Measurements from ENCODE around the gene MYADML2.
"Not testable (repeated sequence)": the region's sequence is repeated elsewhere in the genome, so short reads cannot be mapped to it uniquely, and the experiment has no call there.

MYADML2 gene

GRCh38 chr17:81947189-81947588 is at the start of gene MYADML2:
Gene MYADML2, minus strand, starts transcription at chr17:81947233. Its CDS starts 5,492 bp downstream, at chr17:81941741.
- DNase-seq, result no peak

DNA sequence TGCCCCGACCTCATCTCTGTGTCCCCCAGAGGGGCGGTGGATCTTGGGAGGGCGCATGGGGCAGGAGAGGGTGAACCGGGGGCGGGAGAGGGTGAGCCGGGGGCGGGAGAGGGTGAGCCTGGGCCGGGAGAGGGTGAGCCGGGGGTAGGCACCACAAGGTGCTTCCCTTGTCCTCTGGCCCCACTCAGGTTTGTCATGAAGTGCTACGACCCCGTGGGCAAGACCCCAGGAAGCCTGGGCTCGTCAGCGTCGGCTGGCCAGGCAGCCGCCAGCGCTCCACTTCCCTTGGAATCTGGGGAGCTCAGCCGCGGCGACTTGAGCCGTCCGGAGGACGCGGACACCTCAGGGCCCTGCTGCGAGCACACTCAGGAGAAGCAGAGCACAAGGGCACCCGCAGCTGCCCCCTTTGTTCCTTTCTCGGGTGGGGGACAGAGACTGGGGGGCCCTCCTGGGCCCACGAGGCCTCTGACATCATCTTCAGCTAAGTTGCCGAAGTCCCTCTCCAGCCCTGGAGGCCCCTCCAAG is 49.3 kb upstream of the MYADML2 start:
- no peak for DNase-seq

GRCh38 chr17:81995463-81996231 is 48.6 kb upstream of the MYADML2 start:
- DNase-seq, result no peak

DNA sequence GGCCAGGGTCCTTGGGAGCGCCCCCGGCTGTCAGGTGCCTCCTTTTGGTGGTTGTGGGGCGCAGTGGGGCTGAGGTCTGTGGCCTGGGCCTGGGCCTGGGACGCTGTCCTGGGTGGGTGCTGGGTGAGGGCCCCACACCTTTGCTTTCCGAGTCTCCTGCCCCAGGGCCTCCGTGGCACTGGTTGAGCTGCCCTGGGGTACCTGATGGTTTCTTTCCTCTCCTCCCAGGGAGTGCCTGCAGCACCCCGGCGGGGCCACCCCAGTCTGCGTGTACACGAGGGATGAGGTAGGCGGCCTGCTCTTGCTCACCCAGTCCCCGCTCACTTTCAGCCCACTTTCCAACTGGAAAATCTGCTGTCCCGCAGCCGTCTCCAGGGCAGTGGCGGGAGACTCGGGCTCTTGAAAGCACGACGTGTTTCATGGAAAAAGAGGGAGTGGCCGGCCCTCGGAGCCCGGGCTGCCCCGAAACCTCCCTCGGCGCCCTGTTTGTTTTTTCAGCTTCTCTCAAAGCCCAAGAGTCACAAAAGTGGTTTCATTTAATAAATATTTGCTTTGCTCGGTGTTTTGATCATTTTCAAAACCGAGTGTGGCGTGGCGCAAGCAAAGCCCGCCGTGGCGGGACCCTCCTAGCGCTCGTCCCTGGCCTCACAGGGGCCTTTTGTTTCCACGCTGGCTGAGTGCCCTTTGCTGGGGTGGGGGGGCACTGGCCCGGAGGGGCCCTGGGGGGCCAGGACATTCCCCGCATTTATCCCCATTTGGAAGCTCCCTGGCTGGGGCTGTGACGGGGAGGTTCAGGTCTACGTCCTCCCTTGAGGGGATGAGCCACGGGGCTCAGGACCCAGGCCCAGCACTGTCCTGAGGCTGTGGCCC is 47.8 kb upstream of the MYADML2 start:
- DNase-seq, result no peak

GRCh38 chr17:81993729-81994592 is 46.9 kb upstream of the MYADML2 start:
- DNase-seq, result no peak

GRCh38 chr17:81992306-81993102 is 45.5 kb upstream of the MYADML2 start:
- DNase-seq, result no peak

GRCh38 chr17:81991684-81992305 is 44.8 kb upstream of the MYADML2 start:
- no peak for DNase-seq

- no peak for DNase-seq
Observed at GRCh38 chr17:81990836-81991683, 44.0 kb upstream of the MYADML2 start.

- DNase-seq, result no peak
Observed at GRCh38 chr17:81987161-81987770, 40.2 kb upstream of the MYADML2 start.

DNA sequence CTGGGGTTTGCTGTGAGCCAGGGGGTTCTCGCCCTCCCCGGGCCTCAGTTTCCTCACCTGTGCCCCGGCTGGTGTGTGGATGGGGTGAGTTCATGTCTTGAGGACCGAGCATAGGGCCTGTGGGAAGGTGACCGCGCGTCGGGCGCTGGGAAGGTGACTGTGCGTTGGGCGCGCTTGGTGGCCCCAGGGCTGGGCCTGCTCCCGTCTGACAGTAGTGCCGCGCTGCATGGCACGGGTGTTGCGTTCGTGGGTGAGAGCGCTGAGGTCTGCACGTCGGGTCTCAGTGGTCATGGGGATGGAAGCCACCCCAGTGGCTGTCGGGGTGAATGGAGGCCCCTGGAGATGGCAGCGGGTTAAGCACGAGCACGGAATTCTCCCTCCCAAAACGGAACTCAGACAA is 39.6 kb upstream of the MYADML2 start:
- no peak for DNase-seq

GRCh38 chr17:81984773-81985410 is 37.9 kb upstream of the MYADML2 start:
- no peak for DNase-seq

- no peak for DNase-seq
Observed at GRCh38 chr17:81983639-81984373, 36.8 kb upstream of the MYADML2 start.

GRCh38 chr17:81983011-81983638 is 36.1 kb upstream of the MYADML2 start:
- DNase-seq, result no peak

- not testable (repeated sequence) for DNase-seq
Observed at GRCh38 chr17:81981511-81981910, 34.5 kb upstream of the MYADML2 start.

- no peak for DNase-seq
Observed at GRCh38 chr17:81980707-81981343, 33.8 kb upstream of the MYADML2 start.

DNA sequence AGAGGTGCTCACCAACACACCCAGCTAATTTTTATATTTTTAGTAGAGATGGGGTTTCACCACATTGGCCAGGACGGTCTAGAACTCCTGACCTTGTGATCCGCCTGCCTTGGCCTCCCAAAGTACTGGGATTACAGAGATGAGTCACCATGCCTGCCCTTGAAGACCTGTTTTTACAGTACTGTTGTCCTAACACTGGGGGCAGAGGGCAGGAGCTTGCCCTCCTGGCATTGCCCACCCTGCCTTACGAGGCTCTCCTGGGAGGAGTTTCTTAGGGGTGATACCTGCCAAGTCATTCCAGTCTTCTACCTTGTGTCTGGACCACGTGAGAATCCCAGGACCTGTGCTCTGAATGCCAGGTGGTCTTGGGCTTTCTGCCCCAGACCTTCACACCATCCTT is 33.1 kb upstream of the MYADML2 start:
- no peak for DNase-seq

GRCh38 chr17:81978524-81979298 is 31.7 kb upstream of the MYADML2 start:
- DNase-seq, result no peak
